Measurements from ENCODE around the gene AMZ1.

The AMZ1 gene

DNA sequence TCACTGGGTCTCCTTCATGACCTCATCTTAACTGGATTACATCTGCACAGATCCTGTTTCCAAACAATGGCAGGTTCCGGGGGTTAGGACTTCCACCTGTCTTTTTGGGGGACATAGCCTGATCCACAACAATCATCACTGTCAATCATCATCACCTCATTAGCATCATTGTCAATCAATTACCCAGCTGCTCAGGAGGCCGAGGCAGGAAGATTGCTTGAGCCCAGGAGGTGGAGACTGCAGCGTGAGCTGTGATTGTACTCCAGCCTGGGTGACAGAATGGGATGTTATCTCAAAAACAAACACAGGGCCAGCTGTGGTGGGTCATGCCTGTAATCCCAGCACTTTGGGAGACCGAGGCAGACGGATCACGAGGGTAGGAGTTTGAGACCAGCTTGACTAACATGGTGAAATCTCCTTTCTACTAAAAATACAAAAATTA, 18.7 kb downstream of the AMZ1 start:
- TF ChIP-seq CTCF (IDR thresholded peaks at IDR 0.05; ENCODE audit: insufficient read depth, missing control alignments), result no peak
- DNase-seq (ENCODE audit: insufficient read length, low spot score) (no peak), FAIRE-seq (no peak)

DNA sequence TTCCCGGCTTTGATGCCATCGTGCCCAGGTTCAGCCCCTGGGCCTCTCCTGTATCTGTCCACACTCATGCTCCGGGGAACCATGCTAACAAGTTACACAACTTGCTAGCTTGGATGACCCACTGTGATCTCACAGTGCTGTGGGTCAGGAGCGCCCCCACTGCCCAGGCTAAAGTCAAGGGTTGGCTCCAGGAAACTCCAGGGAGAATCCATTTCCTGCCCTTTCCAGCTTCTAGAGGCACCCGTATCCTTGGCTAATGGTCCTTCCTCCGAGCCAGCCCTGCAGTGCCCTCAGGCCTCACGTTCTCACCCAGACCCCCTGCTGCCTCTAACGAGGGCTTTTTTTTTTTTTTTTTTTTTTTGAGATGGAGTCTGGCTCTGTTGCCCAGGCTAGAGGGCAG, 19.5 kb downstream of the AMZ1 start:
- DNase-seq (ENCODE audit: insufficient read length, low spot score) (no peak), FAIRE-seq (no peak)
- no peak for TF ChIP-seq CTCF (IDR thresholded peaks at IDR 0.05; ENCODE audit: insufficient read depth, missing control alignments)

- FAIRE-seq, result no peak
- no peak for DNase-seq (ENCODE audit: insufficient read length, low spot score)
- no peak for TF ChIP-seq CTCF (IDR thresholded peaks at IDR 0.05; ENCODE audit: insufficient read depth, missing control alignments)
Measured at GRCh38 chr7:2708041-2708440, 20.0 kb downstream of the AMZ1 start.

GRCh38 chr7:2708547-2709310, 20.7 kb downstream of the AMZ1 start:
- no peak for TF ChIP-seq CTCF (IDR thresholded peaks at IDR 0.05; ENCODE audit: insufficient read depth, missing control alignments)
- FAIRE-seq (no peak), DNase-seq (ENCODE audit: insufficient read length, low spot score) (no peak)

GRCh38 chr7:2709553-2710285, 21.7 kb downstream of the AMZ1 start:
- TF ChIP-seq CTCF (IDR thresholded peaks at IDR 0.05; ENCODE audit: insufficient read depth, missing control alignments), result peak; percentile 83
- no peak for FAIRE-seq
- peak; percentile 94 for DNase-seq (ENCODE audit: insufficient read length, low spot score)

DNA sequence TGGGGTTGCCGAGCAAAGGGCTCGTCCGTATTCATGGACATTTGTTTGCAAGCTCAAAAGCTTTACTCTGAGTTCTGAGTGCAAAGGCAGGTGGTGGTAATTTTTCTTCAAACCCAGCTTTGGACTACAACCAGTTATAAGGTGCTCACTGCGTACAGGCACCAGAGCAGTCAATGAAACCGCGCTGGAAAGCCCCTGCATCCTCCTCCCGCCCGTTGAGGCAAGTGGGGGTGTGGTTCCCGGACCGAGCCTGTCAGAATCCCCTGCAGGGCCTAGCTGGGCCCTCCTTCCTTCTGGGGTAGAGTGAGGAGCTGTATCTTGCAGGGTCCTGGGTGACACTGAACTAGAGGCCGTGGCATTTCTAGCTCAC, 22.3 kb downstream of the AMZ1 start:
- no peak for DNase-seq (ENCODE audit: insufficient read length, low spot score)
- no peak for FAIRE-seq
- TF ChIP-seq CTCF (IDR thresholded peaks at IDR 0.05; ENCODE audit: insufficient read depth, missing control alignments), result no peak

Data from D721Med (cell line).